ENCODE results near the gene BRD2.

- TF ChIP-seq, protein P1, sequence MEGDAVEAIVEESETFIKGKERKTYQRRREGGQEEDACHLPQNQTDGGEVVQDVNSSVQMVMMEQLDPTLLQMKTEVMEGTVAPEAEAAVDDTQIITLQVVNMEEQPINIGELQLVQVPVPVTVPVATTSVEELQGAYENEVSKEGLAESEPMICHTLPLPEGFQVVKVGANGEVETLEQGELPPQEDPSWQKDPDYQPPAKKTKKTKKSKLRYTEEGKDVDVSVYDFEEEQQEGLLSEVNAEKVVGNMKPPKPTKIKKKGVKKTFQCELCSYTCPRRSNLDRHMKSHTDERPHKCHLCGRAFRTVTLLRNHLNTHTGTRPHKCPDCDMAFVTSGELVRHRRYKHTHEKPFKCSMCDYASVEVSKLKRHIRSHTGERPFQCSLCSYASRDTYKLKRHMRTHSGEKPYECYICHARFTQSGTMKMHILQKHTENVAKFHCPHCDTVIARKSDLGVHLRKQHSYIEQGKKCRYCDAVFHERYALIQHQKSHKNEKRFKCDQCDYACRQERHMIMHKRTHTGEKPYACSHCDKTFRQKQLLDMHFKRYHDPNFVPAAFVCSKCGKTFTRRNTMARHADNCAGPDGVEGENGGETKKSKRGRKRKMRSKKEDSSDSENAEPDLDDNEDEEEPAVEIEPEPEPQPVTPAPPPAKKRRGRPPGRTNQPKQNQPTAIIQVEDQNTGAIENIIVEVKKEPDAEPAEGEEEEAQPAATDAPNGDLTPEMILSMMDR (conservative IDR thresholded peaks at IDR 0.05) = no peak
- TF ChIP-seq EZH2 (IDR thresholded peaks at IDR 0.05; ENCODE audit: low read depth) = no peak
Measured at GRCh38 chr6:32946893-32947292, 21.5 kb upstream of the BRD2 start.

Data from PC-9 (cell line).